HG02970 (cell line): ENCODE results near the gene IFIT3.
A peak's percentile ranks its signal among the peaks of the same experiment; 100 is the strongest.
"Not testable (repeated sequence)": the region's sequence is repeated elsewhere in the genome, so short reads cannot be mapped to it uniquely, and the experiment has no call there.

ENCODE experiments used
- ATAC-seq: cut with Tn5 transposase; IDR thresholded peaks from one replicate; pipeline ENCODE4 v1.9.1; 2021; ENCODE audit warnings: mild to moderate bottlenecking, moderate library complexity, moderate number of reproducible peaks; ENCODE audit not compliant: unreplicated experiment, low FRiP score

Gene IFIT3, protein sequence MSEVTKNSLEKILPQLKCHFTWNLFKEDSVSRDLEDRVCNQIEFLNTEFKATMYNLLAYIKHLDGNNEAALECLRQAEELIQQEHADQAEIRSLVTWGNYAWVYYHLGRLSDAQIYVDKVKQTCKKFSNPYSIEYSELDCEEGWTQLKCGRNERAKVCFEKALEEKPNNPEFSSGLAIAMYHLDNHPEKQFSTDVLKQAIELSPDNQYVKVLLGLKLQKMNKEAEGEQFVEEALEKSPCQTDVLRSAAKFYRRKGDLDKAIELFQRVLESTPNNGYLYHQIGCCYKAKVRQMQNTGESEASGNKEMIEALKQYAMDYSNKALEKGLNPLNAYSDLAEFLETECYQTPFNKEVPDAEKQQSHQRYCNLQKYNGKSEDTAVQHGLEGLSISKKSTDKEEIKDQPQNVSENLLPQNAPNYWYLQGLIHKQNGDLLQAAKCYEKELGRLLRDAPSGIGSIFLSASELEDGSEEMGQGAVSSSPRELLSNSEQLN

GRCh38 chr10:89327803-89328441 is at the start of gene IFIT3:
TSS of gene IFIT3 (plus strand) at chr10:89327997. CDS start at chr10:89328074, 77 bp downstream.
- no peak for ATAC-seq

DNA sequence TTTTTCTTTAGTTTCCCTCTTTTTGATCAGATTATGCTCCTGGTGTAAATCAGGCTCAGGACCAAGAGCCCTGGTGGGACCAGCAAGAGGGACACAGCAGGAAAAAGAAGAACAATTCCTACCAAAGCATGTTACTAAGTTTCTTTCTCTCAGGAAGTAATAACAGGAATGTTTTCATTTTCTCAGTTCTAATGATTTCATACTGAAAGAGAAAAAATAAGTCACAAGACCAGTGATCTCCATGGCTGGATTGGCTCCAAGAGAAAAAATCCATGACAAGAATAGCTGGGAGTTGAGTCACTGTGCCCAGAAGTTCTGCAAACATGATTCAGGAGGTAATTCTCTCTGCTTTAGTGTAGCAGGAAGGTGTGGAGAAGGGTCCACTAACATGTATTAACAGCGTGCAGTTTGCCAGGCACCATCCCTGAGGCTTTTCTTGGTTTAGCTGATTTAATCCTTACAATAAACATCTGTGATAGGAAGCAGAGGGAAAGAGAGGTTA is 49.7 kb upstream of the IFIT3 start:
- ATAC-seq = no peak

- ATAC-seq = no peak
Measured at GRCh38 chr10:89278900-89279392, 48.9 kb upstream of the IFIT3 start.

- ATAC-seq = no peak
Measured at GRCh38 chr10:89279421-89279869, 48.4 kb upstream of the IFIT3 start.

DNA sequence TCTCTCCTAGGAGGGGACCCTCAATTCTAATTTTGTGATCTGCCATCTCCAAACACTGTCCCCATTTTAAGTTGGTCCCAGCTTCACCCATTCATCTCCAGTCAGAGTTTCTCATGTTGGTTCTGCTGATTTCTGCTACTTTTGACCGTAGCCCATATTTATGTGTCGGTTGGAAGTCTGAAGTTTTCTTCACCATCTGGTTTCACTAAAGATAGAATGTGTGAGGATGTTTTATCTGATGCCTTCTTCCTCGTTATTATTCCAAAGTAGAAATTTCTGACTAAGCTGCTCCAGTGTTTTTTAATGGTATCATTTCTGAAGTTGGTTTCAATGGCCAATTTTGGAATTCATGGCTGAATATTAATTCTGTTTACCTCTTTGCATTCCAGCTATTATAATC is 47.3 kb upstream of the IFIT3 start:
- ATAC-seq = no peak

DNA sequence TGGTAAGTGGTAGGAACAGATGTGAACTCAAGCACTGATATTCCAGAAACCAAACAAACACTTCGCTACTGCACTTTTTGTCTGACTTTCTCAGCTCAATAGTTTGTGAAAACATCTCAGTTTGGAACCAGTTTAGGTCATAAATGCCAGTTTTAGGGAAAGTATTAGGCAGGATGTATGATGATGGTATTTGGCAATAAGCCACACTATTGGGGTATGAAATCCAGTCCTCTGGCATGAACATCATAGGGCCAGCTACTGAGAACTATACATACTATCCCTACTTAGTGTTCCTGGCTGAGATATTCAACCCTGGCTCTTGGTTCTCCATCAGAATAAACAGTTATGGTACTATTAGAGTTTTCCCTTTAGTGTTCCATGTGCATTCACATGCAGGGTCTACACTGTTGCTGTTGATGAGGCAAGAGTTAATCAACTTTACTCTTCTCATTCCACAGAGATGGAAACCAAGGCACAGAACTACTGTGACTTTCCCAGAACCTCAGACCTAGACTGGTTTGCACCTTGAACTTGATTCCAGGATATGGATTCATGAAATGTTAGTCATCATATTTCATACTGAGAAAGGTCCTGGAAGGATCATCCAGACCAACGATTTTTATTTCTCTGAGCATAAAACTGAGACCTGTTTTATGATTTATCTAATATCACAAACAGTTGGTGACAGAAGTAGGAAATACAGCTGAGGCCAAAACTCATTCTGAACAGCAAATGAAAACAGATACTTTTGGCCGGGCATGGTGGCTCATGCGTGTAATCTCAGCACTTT is 46.0 kb upstream of the IFIT3 start:
- no peak for ATAC-seq

DNA sequence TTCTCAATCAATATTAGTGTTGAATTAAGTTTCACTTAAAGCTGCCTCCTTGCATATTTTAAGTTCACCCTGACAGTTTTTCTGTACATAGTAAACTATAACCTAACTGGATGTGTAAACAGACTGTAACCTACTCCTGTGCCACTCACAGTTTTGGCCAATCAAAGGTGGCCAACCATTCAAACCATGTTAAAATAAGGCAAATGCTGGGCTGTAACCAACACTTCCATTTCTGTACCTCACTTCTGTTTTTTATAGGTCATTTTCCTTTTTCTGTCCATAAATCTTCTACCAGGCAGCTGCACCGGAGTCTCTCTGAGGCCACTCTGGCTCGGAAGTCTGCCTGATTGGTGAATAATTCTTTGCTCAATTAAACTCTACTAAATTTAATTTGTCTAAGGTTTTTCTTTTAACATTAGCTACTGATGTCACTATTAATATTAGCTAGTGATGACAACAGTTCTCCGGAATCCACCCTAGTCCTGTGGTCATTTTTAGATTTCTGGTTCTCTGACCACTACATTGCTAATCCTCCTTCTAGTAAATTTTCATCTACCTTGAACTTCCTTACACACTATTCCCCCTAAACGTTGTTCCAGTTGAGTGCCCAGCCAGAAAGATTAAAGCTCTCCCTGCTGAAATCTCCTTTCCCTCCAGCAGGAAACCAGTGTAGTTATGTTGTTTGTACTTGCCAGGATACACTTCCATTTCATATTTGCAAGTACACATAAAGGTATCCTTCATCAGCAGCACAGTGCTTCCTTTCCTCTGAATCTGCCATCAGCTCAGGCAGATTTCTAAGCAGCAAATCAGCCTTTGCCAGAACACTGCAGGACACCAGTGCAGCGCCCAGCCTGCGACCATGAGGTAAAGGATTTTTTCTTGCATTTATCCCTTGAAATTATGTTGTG is 44.5 kb upstream of the IFIT3 start:
- ATAC-seq = no peak

DNA sequence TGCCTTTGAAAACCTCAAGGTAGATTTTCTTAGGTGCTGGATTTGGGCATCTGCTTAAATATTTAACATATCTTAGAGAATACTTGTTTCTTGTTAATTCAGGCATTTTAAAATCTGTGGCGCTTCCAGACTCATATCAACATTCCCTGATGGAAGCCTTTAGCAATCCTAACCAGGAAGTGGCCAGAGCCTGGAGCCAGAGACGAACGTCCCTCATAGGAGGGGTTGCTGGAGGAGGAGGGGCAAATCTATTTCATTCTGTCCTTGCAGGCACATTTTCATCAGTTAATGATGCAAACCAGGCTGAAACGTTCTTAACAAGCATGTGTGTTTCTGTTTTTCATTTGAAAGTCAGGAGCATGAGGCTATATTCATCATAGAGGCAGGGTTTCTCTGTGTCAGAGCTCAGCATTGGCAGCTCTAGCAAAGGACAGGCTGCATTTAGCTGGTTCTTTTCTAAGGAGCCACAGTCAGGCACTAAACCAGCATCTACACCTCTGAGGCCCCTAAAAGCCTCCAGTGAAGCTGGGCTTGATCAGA is 43.8 kb upstream of the IFIT3 start:
- ATAC-seq = no peak

DNA sequence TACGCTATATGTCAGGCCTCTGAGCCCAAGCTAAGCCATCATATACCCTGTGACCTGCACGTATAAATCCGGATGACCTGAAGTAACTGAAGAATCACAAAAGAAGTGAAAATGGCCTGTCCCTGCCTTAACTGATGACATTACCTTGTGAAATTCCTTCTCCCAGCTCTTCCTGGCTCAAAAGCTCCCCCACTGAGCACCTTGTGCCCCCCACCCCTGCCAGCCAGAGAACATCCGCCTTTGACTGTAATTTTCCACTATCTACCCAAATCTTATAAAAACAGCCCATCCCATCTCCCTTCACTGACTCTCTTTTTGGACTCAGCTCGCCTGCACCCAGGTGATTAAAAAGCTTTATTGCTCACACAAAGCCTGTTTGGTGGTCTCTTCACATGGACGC is 43.1 kb upstream of the IFIT3 start:
- ATAC-seq = not testable (repeated sequence)

DNA sequence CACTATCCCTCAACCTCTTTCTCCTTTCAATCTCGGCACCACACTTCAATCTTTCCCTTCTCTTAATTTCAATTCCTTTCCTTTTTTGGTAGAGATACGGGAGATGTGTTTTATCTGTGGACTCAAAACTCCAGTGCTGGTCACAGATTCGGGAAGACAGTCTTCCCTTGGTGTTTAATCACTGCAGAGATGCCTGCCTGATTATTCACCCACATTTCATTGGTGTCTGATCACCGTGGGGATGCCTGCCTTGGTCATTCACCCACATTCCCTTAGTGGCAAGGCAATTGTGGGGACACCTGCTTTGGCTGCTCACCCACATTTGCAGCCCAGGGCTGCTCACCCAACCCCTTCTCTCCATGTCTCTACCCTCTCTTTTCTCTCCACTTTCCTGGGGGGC is 42.5 kb upstream of the IFIT3 start:
- not testable (repeated sequence) for ATAC-seq

DNA sequence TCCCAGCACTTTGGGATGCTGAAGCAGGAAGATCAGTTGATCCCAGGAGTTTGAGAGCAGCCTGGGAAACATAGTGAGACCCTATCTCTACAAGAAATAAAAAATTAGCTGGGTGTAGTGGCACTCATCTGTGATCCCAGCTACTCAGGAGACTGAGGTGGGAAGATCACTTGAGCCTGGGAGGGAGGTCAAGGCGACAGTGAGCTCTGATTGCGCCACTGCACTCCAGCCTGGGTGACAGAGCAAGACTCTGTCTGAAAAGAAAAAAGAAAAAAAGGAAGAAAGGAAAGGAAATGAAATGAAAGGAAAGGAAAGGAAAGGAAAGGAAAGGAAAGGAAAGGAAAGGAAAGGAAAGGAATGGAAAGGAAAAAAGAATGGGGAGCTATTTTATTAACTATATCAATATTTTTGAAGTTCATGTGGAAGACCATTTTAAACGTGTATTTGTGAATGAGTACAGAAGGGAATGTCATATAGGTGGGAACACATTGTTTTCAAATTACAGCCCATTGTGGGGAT is 33.0 kb upstream of the IFIT3 start:
- no peak for ATAC-seq

DNA sequence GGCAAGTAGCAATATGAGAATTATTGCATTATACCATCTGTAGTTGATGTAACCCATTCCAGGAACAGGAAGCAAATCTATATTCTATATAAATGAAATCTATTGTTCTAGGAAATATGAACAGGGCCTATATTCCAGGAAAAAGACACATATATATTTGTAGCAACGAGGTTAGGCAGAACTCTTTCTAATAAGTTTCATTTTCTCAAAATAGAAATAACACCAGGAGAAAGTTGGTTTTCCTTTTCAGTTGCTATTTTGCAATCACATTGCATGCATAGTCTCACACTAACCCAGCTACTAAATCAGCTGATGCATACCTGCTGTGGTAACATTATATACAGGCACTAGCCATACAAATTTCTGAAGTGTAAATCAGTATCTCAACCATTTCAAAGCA is 32.2 kb upstream of the IFIT3 start:
- ATAC-seq = no peak

DNA sequence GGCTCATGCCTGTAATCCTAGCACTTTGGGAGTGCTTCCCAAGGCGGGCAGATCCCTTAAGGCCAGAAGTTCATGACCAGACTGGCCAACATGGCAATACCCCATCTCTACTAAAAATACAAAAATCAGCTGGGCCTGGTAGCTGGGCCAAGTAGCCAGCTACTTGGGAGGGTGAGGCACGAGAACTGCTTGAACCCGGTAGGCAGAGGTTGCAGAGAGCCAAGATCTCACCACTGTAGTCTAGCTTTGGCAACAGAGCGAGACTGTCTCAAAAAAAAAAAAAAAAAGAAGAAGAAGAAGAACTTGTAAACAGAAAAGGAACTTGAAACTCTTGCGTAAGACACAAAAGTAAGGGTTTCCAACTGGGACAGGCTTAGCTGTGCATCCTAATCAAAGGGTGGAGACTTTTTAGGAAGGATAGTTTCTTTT is 31.6 kb upstream of the IFIT3 start:
- no peak for ATAC-seq

GRCh38 chr10:89297356-89297755 is 30.4 kb upstream of the IFIT3 start:
- ATAC-seq = no peak

DNA sequence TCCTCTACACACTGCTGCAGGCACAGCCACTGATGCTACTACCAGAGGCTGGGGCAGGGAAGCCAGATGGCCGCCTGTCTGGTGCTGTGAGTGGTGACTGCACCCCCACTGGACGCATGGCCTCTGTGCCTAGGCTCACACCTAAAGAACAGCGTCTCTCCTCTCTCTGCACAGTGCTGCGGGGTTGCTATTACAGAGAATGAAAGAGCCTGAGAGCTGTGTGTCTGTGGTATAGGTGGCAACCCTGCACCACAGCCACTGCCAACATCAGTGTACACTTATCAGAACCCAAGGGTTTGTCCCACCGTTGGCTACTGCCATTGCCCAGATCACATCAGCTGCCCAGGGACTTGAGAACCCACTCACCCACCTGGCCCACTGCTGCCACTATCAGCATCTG is 30.0 kb upstream of the IFIT3 start:
- no peak for ATAC-seq

GRCh38 chr10:89299031-89299430 is 28.8 kb upstream of the IFIT3 start:
- ATAC-seq = no peak

- ATAC-seq = no peak
Measured at GRCh38 chr10:89301232-89301631, 26.6 kb upstream of the IFIT3 start.

- peak; percentile 63 for ATAC-seq
Measured at GRCh38 chr10:89301721-89302445, 25.9 kb upstream of the IFIT3 start, which contains the start of gene IFIT2. TSS of gene IFIT2 (plus strand) at chr10:89302046. CDS start at chr10:89302124, 78 bp downstream.
